ENCODE results near the gene HMGB3. TPM values are rescaled to one million over a fixed set of nuclear protein-coding genes. Genes with fewer than 3 reads are reported as not detected.

Gene HMGB3
- total RNA-seq, 1 donor from 2014 or later, result 17.2 TPM

Other genes with a start within 250 kb of the HMGB3 start
- gene CD99L2, start 84.7 kb upstream of the HMGB3 start, total RNA-seq, result 30.5 TPM
- not detected for gene GPR50, start 193.2 kb downstream of the HMGB3 start, total RNA-seq

Measured in ureter (tissue), 1 donor.